Body of pancreas (tissue), 4 donors: ENCODE data around the gene RPE65. TPM values are rescaled to one million over a fixed set of nuclear protein-coding genes. Genes with fewer than 3 reads are reported as not detected.
"Not testable (repeated sequence)": the region's sequence is repeated elsewhere in the genome, so short reads cannot be mapped to it uniquely, and the experiment has no call there.

Experiments used
- ATAC-seq: fragments of 150-250 bp; one replicate; pipeline ENCODE4 v1.9.1; 2016
- DNase-seq, 4 donors: peaks; one replicate each; pipeline ENCODE4 v3.0.0-alpha.2; 2019
- H3K27ac ChIP-seq, 4 donors: fragments of 200-600 bp; sonication (generic); 1 replicate in 3 of 4; 2 replicates in 1 of 4; pipeline versions ENCODE4 v1.5.1 to v1.6.1; 2016 to 2019; ENCODE audit warnings: mild to moderate bottlenecking in 1 of 4, mixed read lengths in 1 of 4, moderate library complexity in 1 of 4
- H3K27me3 ChIP-seq, 2 donors: fragments of 200-600 bp; sonication (generic); one replicate each; pipeline ENCODE4 v1.6.0; 2016; ENCODE audit warnings: mild to moderate bottlenecking in 1 of 2
- H3K36me3 ChIP-seq, 2 donors: fragments of 200-600 bp; sonication (generic); replicated peaks in 1 of 2; 2 replicates each; pipeline ENCODE4 v1.5.1; 2016; ENCODE audit warnings: low read depth in 2 of 2; ENCODE audit not compliant: insufficient read depth in 1 of 2
- H3K4me1 ChIP-seq: fragments of 200-600 bp; sonication (generic); one replicate; pipeline ENCODE4 v1.6.0; 2016
- H3K4me3 ChIP-seq, 2 donors: fragments of 200-600 bp; sonication (generic); 1 replicate in 1 of 2; 2 replicates in 1 of 2; pipeline ENCODE4 v1.5.1; 2016 to 2019
- H3K9me3 ChIP-seq, 3 donors: fragments of 200-600 bp; sonication (generic); 1 replicate in 2 of 3; 2 replicates in 1 of 3; pipeline ENCODE4 v1.5.1; 2016
- POLR2A ChIP-seq, 3 donors: fragments of 450-650 bp; IDR thresholded peaks; one replicate each; pipeline ENCODE4 v1.6.1; 2016; ENCODE audit warnings: antibody characterized with exemption in 3 of 3, mild to moderate bottlenecking in 2 of 3
- WGBS, 2 donors: methylation state at CpG; one replicate each; pipeline ENCODE4 v1.1.5; 2017; 5-methylcytosine and 5-hydroxymethylcytosine counted together
- intact Hi-C: fragments of 100-400 bp; cut with DNase I; formaldehyde crosslinking; loops from one replicate; pipeline ENCODE4 v1.15.1; 2023
- total RNA-seq, 2 donors: library from RNA; depleted of rRNA; stranded (reverse); fragments of >200 nt; gene quantifications; one replicate each; pipeline ENCODE4 v1.1.0, GENCODE V29; 2016
- TF ChIP-seq, protein P1 (sequence below), 7 experiments: fragments of 450-650 bp in 4 of 7; fragments of 200-600 bp in 3 of 7; sonication (generic) in 3 of 7; IDR thresholded peaks; one replicate each; pipeline ENCODE4 v1.5.1; 2016 to 2019; ENCODE audit warnings: antibody characterized with exemption in 7 of 7

The RPE65 gene
- total RNA-seq, 2 donors from 2014 or later = not detected

GRCh38 chr1:68401506-68401905 is 48.2 kb downstream of the RPE65 start:
- DNase-seq (no peak), ATAC-seq (no peak)
- H3K27ac ChIP-seq = no peak overlapping the region
- intact Hi-C loops = no loop called here
- TF ChIP-seq, protein P1, sequence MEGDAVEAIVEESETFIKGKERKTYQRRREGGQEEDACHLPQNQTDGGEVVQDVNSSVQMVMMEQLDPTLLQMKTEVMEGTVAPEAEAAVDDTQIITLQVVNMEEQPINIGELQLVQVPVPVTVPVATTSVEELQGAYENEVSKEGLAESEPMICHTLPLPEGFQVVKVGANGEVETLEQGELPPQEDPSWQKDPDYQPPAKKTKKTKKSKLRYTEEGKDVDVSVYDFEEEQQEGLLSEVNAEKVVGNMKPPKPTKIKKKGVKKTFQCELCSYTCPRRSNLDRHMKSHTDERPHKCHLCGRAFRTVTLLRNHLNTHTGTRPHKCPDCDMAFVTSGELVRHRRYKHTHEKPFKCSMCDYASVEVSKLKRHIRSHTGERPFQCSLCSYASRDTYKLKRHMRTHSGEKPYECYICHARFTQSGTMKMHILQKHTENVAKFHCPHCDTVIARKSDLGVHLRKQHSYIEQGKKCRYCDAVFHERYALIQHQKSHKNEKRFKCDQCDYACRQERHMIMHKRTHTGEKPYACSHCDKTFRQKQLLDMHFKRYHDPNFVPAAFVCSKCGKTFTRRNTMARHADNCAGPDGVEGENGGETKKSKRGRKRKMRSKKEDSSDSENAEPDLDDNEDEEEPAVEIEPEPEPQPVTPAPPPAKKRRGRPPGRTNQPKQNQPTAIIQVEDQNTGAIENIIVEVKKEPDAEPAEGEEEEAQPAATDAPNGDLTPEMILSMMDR (IDR thresholded peaks at IDR 0.05) = no peak
- no peak for TF ChIP-seq POLR2A (IDR thresholded peaks at IDR 0.05)
- no peaks in the 10 kb centered on the region for H3K4me1 ChIP-seq
- H3K4me3 ChIP-seq = no peak overlapping the region
- no peaks in the 10 kb centered on the region for H3K27me3 ChIP-seq
- no peaks in the 10 kb centered on the region for H3K9me3 ChIP-seq
- no peaks in the 10 kb centered on the region for H3K36me3 ChIP-seq
- 44 to 52% methylated on average over 4 of the region's 4 CpGs for WGBS, 2 donors

DNA sequence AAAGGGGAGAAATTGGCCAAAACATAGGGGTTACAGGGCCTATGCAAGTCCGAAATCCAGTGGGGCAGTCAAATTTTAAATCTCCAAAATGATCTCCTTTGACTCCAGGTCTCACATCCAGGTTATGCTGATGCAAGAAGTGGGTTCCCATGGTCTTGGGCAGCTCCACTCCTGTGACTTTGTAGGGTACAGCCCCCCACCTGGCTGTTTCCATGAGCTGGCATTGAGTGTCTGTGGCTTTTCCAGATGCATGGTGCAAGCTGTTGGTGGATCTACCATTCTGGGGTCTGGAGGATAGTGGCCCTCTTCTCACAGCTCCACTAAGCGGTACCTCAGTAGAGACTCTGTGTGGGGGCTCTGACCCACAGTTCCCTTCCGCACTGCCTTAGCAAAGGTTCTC is 54.2 kb downstream of the RPE65 start:
- intact Hi-C loops, H3K27me3 ChIP-seq: not testable (repeated sequence)
- WGBS, 2 donors = 90 to 92% methylated on average over 1 to 3 of the region's 3 CpGs

DNA sequence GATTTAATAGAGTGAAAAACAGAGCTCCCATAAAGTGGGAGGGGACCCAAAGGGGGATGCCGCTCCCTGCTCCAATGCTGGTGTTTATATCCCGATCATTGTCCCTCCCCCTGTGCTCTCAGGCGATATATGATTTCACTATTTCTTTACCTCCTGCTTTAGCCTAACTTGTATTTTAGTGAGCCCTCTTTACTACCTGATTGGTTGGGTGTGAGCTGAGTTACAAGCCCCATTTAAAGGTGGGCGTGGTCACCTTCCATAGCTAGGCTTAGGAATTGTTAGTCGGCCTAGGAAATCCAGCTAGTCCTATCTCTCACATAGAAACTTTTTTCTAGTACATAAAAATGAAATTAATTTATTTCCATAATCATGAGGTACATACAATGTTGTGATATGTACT is 57.3 kb downstream of the RPE65 start:
- H3K4me3 ChIP-seq, intact Hi-C loops, H3K4me1 ChIP-seq, H3K9me3 ChIP-seq, H3K27ac ChIP-seq, ATAC-seq, H3K27me3 ChIP-seq, DNase-seq, H3K36me3 ChIP-seq: not testable (repeated sequence)
- 70 to 79% methylated on average over 5 of the region's 5 CpGs for WGBS, 2 donors

More for the DNA sequence above, 54.2 kb downstream of the RPE65 start:
- not testable (repeated sequence) for DNase-seq, H3K9me3 ChIP-seq, H3K36me3 ChIP-seq, H3K4me1 ChIP-seq, ATAC-seq, H3K4me3 ChIP-seq, H3K27ac ChIP-seq

DNA sequence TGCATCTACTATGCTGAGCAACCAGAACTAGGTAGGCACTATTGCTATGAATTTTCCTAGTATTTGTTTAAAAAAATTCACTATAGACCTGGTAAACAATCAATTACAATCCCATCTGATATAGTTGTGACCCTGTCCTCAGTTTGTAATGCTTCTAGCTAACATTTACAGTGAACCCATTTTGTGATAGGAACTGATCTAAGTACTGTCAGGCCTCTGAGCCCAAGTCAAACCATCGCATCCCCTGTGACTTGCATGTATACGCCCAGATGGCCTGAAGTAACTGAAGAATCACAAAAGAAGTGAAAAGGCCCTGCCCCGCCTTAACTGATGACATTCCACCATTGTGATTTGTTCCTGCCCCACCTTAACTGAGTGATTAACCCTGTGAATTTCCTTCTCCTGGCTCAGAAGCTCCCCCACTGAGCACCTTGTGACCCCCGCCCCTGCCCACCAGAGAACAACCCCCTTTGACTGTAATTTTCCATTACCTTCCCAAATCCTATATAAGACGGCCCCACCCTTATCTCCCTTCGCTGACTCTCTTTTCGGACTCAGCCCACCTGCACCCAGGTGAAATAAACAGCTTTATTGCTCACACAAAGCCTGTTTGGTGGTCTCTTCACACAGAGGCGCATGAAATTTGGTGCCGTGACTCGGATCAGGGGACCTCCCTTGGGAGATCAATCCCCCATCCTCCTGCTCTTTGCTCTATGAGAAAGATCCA is 63.8 kb downstream of the RPE65 start:
- H3K36me3 ChIP-seq, DNase-seq, intact Hi-C loops, ATAC-seq, H3K4me3 ChIP-seq, H3K27me3 ChIP-seq, H3K9me3 ChIP-seq, H3K27ac ChIP-seq: not testable (repeated sequence)
- 83 to 95% methylated on average over 9 to 10 of the region's 10 CpGs for WGBS, 2 donors
- H3K4me1 ChIP-seq = peaks cover 13% of the 10 kb centered on the region

DNA sequence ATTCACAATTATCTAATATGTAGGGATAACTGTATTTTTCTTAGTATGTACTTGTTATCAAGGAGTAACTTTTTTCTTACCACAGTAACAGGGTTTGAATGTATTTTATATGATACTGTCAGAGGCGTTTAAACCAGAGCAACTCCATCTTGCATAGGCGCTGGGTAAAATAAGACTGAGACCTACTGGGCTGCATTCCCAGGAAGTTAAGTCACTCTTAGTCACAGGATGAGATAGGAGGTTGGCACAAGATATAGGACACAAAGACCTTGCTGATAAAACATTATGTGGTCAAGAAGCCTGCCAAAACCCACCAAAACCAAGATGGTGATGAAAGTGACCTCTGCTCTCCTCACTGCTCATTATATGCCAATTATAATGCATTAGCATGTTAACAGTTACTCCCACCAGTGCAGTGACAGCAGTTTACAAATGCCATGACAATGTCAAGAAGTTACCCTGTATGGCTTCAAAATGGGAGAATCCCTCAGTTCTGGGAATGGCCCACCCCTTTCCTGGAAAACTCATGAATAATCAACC is 64.8 kb downstream of the RPE65 start:
- H3K4me3 ChIP-seq = no peak overlapping the region
- no peaks in the 10 kb centered on the region for H3K27me3 ChIP-seq
- H3K4me1 ChIP-seq = peaks cover 13% of the 10 kb centered on the region
- WGBS, 2 donors = 63 to 69% methylated on average over 2 of the region's 2 CpGs
- H3K9me3 ChIP-seq = no peaks in the 10 kb centered on the region
- ATAC-seq (no peak), DNase-seq (peak in 1 of 4 donors; percentile 46)
- no peak for TF ChIP-seq POLR2A (IDR thresholded peaks at IDR 0.05)
- TF ChIP-seq, protein P1 (IDR thresholded peaks at IDR 0.05) = no peak
- no peaks in the 10 kb centered on the region for H3K36me3 ChIP-seq
- H3K27ac ChIP-seq = peak overlapping the region in 1 of 4 donors; percentile 58
- intact Hi-C loops = no loop called here

DNA sequence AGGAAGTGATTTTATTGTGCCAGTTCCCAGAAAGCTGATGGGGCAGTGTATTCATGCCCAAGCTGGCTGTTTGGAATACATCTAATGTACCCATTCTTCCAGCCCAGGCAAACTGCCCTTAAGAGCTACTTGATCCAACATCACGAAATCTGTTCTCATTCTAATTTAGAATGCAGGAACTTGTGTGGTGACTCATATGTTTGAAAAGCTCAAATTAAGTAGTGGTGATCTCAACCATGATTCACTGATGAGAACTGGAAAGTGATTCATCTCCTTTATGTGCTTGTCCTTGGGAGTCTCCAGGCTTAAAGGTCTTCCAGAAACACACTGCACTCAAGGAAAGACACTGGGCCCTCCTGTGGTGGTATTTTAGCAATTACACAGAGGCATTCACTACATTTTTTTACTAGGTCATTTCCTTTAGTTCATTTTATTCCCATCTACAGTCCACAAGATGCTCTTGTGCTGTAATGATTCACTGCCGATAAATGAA is 65.4 kb downstream of the RPE65 start:
- DNase-seq (peak in 2 of 4 donors; percentile 28 to 54), ATAC-seq (peak; percentile 90)
- Histone ChIP-seq H3K9me3 (no peaks in the 10 kb centered on the region), H3K36me3 (no peaks in the 10 kb centered on the region), H3K27me3 (no peaks in the 10 kb centered on the region), H3K4me1 (peaks cover 13% of the 10 kb centered on the region), H3K4me3 (no peak overlapping the region), H3K27ac (peak overlapping the region in 2 of 4 donors; percentile 45 to 58)
- no peak for TF ChIP-seq POLR2A (IDR thresholded peaks at IDR 0.05)
- TF ChIP-seq, protein P1 (IDR thresholded peaks at IDR 0.05) = peak in 3 of 7 experiments; percentile 16 to 32 (median 31)
- intact Hi-C loops = no loop called here
- 32 to 33% methylated on average over 2 of the region's 2 CpGs for WGBS, 2 donors
